Measurements from ENCODE around the gene PANK3.
"Not testable (repeated sequence)": the region's sequence is repeated elsewhere in the genome, so short reads cannot be mapped to it uniquely, and the experiment has no call there.

The PANK3 gene

DNA sequence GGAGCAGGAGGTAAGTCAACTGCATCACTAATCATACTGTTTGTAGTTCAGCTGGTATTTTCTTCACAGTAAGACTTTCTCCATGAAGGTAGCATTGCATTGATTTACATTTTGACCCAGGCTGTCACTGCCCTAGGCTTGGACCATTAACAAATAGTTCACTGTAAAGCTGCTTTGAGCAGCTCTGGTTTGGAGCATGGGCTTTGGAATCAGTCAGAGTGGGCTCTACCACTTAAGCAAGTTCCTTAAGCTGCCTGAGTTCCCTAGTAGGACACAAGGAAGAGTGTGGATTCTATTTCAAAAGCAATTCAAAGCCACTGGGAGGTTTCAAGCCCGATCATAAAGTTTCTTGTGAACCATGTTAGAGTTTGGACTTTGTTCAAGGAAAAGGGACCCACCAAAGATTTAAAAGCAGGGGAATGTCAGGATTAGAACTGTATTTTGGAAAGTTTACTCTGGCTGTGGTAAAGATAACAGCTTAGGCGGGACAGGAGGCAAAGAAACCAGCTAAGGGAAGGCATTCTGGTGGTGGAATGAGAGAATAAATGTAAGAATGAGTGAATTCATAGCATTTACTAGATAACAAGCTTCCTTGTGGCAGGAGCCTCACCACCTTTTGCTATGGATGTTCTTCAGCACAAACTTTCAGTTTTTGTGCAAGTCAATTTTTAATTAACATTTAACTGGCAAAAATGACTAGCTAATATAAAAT, 12.3 kb upstream of the PANK3 start:
- no peak for DNase-seq

DNA sequence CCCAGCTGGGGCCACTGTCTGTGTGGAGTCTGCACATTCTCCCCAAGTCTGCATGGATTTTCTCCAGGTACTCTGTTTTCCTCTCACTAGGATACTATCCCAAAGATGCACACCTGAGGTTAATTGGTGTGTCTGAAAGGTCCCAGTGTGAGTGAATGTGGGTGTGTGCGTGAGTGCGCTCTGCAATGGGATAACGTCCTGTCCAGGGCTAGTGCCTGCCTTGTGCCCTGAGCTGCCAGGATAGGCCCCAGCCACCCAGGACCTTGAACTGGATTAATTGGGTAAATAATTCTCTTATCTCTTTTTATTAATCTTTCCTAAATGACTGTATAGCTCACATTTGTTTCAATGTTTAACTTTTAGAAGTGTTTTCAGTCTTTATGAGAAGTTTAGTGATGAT, 11.5 kb upstream of the PANK3 start:
- DNase-seq, result no peak

DNA sequence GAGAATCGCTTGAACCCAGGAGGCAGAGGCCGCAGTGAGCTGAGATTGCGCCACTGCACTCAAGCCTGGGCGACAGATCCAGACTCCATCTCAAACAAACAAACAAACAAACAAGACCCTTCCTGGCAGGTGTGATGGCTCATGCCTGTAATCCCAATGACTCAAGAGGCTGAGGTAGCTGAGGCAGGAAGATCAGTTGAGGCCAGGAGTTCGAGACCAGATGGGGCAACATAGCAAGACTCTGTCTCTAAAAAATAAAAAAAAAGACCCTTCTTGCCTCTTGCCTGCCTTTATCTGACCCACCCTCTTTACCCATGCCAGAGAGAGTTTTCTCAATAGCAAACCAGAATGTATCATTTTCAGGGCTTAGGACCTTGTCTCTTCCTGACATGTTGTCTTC, 8.8 kb upstream of the PANK3 start:
- DNase-seq, result no peak

DNA sequence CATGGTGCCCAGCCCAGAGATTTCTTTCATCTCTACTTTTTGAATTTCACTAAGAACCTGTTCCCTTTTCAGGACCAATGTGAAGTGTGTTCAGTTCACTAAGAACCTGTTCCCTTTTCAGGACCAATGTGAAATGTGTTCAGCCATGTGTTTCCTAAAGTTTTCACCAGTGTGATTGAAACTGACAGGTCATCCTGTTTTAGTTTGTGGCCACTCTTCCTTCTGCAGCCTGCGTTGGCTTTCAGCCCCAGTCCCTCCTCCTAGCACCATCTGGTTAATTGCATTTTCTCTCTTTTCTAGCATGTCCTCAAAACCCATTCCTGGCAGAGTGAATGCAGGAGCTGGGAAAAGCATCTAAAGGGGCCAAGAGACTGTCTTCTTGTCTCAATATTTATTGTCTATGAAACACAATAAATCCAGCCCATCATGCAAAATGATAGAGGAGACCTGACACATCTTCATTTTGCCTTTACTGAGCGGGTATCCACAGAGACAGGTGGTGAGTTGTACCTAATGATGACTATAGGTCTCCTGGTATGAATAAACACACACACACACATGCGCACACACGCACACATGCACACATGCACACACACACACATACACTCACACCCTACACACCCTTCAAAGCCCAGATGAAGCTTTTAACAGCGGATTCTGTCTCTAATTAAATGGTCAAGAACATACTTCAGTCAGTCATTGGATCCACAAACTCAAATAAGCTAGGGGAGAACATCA, 6.1 kb upstream of the PANK3 start:
- DNase-seq, result peak; percentile 61

DNA sequence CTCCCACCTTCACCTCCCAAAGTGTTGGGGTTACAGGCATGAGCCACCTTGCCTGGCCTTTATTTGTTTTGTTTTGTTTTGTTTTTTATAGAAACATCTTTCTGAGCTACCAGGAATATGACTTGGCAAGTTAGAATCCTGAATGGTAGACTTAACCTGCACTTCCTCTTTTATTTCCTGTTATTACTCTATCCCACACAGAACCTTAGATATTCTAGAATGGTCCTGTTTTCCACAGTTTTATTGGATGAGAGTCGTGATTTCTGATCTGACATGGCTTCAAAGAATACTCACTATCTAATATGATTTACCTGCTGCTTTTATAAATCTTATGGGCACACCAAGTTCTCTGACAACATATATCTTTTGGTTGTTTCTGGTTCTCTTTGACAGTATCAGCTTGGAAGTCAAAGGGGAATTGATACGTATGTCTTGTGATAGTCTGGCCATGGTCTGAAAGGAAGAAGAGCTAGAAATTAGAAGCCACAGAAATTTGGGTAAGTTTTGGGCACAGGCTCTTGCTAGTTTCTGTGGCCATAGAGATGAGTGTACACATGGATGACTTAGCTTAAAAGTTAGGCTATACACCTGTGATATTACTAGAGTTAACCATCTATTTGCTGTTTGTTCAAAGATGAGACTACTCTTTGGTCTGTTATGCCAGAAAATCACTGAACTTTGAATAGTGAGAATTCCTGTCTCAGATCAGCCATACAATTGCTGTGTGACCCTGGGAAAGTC, 4.7 kb upstream of the PANK3 start:
- no peak for DNase-seq

DNA sequence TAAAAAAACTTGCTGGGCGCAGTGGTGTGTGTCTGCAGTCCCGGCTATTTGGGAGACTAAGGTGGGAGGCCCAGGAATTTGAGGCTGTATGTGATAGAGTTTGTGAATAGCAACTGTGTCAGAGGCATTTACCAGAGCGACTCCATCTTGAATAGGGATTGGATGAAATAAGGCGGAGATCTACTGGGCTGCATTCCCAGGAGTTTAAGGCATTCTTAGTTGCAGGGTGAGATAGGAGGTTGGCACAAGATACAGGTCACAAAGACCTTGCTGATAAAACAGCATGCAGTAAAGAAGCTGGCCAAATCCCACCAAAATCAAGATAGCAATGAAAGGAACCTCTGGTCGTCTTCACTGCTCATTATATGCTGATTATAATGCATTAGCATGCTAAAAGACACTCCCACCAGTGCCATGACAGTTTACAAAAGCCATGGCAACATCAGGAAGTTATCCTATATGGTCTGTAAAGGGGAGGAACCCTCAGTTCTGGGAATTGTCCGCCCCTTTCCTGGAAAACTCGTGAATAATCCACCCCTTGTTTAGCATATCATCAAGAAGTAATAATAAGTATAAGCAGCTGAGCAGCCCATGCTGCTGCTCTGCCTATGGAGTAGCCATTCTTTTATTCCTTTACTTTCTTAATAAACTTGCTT, 1.8 kb upstream of the PANK3 start:
- DNase-seq, result not testable (repeated sequence)

DNA sequence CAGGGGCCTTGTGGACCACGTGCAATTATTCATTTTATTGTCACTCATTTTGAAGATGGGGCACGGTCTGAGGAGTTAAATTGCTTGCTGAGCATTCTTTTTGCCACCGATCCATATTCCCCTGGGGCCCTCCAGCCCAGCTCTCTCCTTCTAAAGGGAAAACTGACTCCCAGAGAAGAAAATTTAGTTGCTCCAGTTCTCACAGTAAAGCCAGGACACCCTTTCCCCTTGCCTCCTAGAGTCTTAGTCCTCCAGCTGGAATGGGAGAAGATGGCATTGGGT, 1.0 kb upstream of the PANK3 start:
- no peak for DNase-seq

DNA sequence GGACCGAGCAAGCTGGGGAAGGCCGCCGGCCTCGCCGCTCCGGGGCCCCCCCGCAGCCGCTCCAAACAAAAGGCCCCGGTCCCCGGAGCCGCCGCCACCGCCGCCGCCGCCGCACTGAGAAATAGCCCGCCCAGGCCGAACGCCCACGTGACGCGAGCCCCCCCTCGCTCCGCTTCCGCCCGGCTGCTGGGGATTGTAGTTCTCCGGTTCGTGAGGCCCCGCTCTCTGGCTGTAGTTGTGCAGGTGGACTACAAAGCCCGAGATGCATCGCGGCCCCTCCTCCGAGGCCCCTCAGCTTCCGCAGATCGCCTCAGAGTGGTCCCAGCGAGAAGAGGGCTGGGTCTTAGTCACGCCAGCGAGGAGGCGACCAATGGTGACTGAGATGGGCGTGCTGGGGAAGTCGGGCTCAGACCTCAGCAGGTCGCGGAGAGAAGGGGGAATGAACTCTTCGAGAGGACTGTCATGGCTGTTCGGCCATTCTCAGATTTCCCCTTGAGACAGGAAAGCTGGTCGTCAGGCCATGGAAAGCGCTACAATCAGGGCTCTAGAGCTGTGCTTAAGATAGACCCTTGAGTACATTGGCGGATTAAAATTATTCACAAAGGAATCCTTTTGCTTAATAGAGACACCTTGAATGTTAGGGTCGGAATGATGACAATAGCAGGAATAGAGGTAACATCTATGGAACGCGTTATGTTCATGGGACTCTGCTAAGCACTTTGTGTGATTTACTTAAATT, 489 bp upstream of the PANK3 start:
- peak; percentile 99 for DNase-seq

DNA sequence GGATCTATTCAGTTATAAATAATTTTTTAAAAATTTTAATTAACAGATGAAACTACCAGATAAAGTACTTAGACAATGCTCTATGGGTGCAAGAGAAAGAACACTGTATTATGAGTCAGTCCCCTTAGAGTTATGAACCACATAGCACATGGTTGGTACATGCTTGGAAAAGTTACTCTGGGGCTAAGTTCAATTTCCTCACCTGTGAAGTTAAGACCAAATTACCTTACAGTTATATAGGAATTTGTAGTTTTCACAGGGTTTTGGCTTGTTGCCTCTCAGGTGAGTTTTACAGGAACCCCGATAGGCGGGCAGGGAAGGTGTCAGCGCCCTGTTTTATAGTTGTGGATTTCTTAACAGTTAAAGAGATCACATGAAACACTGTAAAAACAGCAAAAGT, 1.2 kb downstream of the PANK3 start:
- DNase-seq, result no peak

DNA sequence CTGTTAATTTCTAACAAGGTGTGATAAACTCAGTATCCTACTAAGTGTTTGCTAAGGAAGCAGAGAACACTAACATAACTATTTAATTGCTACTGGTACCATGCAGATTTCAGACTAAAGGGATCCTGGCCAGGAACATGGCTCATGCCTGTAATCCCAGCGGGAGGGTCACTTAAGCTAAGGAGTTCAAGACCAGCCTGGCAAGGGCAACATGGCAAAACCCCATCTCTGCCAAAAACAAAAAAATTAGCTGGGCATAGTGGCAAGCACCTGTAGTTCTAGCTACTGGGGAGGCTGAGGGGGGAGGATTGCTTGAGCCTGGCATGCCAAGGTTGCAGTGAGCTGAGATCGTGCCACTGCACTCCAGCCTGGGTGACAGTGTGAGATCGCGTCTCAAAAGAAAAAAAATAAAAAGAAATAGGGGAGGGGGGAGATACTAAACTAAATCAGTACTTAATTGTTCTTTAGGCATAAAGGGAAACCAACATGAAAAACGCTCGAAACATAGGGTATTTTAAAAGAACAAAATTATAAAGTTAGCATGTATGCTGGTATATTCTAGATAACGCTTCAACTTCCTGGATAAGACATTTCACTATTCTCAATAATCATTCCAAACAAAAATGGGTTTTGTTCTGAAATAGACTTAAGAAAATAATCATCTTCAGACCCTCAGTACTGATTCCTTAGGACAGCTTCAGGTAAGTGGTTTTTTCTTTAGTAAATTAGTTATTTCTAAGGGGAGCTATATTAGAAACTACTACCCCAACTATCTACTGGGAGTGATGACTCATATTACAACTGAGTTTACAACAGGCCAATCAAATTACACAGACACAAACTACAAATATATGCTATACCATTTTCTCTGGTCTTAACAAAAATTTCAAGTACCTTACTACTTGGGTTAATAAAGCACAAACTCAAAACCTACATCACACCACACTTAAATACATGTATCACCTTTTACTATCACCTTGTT, 3.5 kb downstream of the PANK3 start:
- DNase-seq, result no peak

DNA sequence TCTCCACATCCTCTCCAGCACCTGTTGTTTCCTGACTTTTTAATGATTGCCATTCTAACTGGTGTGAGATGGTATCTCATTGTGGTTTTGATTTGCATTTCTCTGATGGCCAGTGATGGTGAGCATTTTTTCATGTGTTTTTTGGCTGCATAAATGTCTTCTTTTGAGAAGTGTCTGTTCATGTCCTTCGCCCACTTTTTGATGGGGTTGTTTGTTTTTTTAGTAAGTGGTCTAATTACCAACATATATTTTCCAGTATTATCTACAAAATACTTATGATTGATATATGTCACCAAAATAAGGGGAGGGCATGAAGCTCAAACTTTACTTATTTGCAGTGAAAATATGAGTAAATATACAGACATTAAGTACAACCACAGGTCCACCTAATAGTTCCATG, 5.0 kb downstream of the PANK3 start:
- not testable (repeated sequence) for DNase-seq

DNA sequence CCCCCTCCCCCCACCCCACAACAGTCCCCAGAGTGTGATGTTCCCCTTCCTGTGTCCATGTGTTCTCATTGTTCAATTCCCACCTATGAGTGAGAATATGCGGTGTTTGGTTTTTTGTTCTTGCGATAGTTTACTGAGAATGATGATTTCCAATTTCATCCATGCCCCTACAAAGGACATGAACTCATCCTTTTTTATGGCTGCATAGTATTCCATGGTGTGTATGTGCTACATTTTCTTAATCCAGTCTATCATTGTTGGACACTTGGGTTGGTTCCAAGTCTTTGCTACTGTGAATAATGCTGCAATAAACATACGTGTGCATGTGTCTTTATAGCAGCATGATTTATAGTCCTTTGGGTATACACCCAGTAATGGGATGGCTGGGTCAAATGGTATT, 5.5 kb downstream of the PANK3 start:
- DNase-seq, result not testable (repeated sequence)

DNA sequence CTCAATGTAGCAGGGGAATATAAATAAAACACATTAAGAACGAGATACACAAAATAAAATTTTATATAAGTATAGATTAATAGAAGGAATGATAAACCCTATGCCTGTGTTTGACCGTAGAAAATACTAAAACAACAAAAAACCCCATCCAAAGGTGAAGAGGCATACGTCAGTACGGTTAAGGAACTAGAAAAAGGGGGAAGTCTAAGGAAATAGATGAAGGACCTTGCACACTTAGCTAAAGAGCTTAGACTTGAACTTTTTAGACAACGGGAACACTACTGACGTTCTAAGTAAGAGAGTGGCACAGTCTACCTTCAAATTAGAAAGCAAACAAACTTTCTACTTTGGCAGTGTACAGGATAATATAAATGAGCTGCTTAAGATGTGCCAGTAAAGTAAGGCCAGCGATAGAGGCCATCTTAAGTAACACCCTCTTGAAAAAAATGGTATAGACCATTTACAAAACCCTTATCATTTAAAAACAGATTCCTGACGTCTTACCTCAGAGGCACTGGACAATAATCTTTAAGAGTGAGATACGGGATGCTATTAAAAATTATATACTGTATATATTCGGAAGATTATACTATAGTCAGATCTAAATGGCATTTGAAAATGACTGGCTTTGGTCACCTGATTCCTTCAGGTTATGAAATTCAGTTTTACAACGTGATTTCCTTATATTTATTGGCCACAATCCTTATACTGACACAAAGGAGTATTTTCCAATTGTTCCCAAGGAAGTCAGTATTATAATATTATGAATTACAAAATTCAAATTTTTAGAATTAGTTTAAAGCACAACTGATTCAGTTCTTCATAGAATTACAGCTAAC, 8.5 kb downstream of the PANK3 start:
- no peak for DNase-seq

DNA sequence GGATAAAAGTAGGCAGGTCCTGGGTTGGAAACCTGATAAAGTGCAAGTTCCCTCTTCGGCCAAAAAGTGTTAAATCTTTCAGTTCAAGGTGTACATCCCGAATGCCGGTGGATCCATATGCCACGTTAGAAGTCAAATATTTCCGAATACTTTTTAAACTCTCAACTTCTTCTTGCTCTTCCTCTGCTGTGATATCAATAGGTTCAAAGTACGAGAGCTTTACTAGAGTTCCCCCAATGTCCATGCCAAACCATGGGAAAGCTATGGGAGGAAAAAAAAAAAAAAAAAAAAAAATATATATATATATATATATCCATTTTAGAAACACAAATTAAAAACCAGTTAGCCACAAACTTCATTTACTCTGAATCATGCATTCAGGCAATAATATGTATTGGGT, 10.4 kb downstream of the PANK3 start:
- DNase-seq, result no peak

DNA sequence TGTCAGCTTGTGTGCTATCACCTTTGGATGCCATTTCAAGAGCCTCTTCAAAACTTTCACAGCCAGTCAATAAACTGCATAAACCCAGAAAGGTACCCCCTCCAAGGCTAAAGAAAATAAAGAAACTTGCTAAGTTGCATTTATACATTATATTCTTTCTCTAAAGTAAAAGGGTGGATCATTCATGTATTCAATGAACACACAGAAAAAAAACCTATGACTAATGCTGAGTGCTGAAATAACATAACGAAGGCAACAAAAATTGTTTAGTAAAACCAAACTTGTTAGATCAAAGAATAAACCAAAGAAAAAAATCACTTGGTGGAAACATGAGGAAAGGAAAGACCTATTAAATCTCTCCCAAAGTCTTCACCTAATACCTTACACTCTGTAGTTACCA, 15.2 kb downstream of the PANK3 start:
- DNase-seq, result no peak

DNA sequence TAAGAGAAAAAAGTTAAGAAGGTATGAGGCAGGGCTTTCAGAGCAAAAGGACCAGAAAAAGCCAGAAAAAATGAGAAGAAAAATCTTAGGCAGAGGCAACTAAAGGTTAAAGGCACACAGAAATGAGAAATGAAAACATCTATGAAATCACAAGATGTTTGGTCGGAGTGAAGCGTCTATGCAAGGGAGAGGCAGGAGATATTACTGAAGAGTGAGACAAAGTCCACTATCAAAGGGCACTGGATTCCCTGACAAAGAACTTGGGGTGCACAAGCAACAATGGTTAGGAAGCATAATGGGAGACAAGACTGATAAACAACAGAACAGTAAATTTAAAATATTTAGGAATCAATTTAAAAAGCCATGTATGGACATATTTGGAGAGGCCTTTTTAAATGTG, 16.9 kb downstream of the PANK3 start:
- no peak for DNase-seq

DNA sequence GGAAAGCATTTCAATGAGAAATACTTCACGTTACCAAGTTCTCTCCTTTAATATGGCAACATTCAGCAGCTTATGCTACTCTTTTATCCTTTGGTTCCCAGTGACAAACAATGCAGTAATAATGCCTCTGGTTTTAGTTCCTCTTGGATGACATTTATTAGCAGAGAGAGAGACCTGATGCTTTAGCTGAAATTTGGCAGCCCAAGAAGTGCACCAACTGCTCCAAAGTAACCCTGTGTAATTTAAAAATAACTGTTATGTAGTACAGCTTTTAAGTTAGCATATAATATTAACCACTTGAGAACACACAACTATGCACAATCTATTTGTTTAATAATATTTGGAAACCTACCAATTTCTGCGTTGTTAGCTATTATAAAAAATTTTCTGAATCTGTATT, 21.8 kb downstream of the PANK3 start:
- no peak for DNase-seq

DNA sequence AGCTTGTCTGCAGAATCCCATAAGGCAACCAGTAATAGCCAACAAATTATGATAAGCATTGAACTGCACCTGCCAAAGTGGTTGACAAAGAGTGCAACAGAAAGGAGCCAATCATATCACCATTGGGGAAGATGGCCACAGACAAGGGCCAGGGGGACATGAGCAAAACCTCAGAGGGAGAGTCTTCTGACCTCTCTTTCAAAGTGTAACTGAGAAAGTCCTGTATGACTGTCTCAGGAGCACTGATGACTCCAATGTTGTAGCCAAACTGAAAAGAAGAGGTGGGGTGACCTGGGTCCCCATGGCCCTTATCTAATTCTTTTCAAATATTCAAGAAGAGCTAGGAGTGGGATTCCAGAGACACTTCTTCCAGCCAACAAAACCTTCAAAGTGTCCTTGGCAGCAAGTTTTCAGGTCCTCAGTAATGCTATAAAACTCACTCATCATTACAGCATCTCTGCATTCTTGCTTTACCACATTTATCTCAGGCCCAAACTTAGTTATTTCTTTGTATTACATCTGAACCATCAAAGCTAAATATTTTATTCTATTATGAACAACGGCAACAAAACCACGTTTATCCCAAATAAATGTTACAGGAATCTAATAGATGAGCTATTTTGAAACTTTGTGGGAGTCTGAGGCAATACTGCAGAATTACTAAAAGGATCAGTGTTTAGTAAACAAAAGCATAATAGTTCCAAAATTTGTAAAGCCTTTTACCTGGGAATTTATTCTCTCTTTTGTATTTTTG, 25.6 kb downstream of the PANK3 start:
- DNase-seq, result no peak

DNA sequence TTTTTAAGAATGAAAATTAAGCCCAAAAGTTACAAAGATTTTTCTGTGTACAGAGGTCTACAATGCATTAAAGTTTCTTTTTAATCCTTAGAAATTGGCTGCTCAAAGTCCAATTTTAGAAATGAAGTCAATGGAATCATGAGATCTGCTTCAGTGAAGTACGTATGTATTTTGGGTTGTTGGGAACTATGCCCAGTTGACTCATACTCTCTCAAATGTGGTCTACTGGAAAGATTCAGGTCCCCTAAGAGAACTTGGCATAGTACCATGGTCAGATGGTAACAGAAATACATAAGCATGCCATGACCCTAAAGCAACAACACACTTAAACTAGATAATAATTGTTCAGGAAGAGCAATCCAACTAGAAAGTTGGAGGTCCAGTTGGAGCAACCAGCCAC, 27.0 kb downstream of the PANK3 start:
- DNase-seq, result no peak

DNA sequence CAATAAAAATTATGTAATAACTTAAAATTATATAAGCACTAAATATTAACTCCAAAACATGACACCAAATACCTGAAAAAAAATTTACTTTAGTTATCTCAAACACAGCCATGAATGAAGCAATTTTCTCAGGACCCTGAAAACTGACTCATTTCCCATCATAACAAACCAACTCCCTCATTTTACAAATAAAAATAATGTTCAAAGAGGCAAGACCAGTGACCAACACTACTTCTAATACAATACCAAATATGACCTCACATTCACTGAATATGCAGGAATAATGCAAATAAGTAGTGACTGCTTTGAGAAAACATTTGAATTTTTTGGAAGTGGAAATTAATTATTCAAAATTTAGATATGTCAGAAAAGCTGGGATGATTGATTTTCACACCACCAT, 28.5 kb downstream of the PANK3 start:
- DNase-seq, result no peak
